ENCODE measurements around the gene C2orf66.
A peak's percentile ranks its signal among the peaks of the same experiment; 100 is the strongest.

The C2orf66 gene

GRCh38 chr2:196823750-196824522, 14.8 kb upstream of the C2orf66 start:
- DNase-seq (ENCODE audit: low read depth), result no peak
- no peak for TF ChIP-seq CTCF (IDR thresholded peaks at IDR 0.05; ENCODE audit: control insufficient read depth, insufficient read depth, low read depth, low read length, missing control alignments)
- no peak overlapping the region for H3K4me3 ChIP-seq (ENCODE audit: control insufficient read depth, low read depth, low read length)

GRCh38 chr2:196821195-196821594, 12.0 kb upstream of the C2orf66 start:
- no peak for DNase-seq (ENCODE audit: low read depth)
- no peak overlapping the region for H3K4me3 ChIP-seq (ENCODE audit: control insufficient read depth, low read depth, low read length)

GRCh38 chr2:196808083-196808665, 981 bp downstream of the C2orf66 start:
- no peak overlapping the region for H3K4me3 ChIP-seq (ENCODE audit: control insufficient read depth, low read depth, low read length)
- DNase-seq (ENCODE audit: low read depth), result no peak
- TF ChIP-seq CTCF (IDR thresholded peaks at IDR 0.05; ENCODE audit: control insufficient read depth, insufficient read depth, low read depth, low read length, missing control alignments), result no peak

More at GRCh38 chr2:196821195-196821594, 12.0 kb upstream of the C2orf66 start:
- no peak for TF ChIP-seq CTCF (IDR thresholded peaks at IDR 0.05; ENCODE audit: control insufficient read depth, insufficient read depth, low read depth, low read length, missing control alignments)

GRCh38 chr2:196804381-196804780, 4.8 kb downstream of the C2orf66 start:
- TF ChIP-seq CTCF (IDR thresholded peaks at IDR 0.05; ENCODE audit: control insufficient read depth, insufficient read depth, low read depth, low read length, missing control alignments), result no peak
- no peak overlapping the region for H3K4me3 ChIP-seq (ENCODE audit: control insufficient read depth, low read depth, low read length)
- DNase-seq (ENCODE audit: low read depth), result no peak

- H3K4me3 ChIP-seq (ENCODE audit: control insufficient read depth, low read depth, low read length), result no peak overlapping the region
- DNase-seq (ENCODE audit: low read depth), result no peak
- no peak for TF ChIP-seq CTCF (IDR thresholded peaks at IDR 0.05; ENCODE audit: control insufficient read depth, insufficient read depth, low read depth, low read length, missing control alignments)
Measured at GRCh38 chr2:196802401-196802800, 6.8 kb downstream of the C2orf66 start.

- peak; percentile 2 for TF ChIP-seq CTCF (IDR thresholded peaks at IDR 0.05; ENCODE audit: control insufficient read depth, insufficient read depth, low read depth, low read length, missing control alignments)
- no peak overlapping the region for H3K4me3 ChIP-seq (ENCODE audit: control insufficient read depth, low read depth, low read length)
- DNase-seq (ENCODE audit: low read depth), result no peak
Measured at GRCh38 chr2:196801674-196802261, 7.4 kb downstream of the C2orf66 start.

All from AG09309 (cell line).